NT2/D1 (cell line): ENCODE data around the gene ARHGAP10.

Experiments
- YY1 ChIP-seq: IDR thresholded peaks from 2 replicates; pipeline ENCODE4 v1.6.1; 2011; ENCODE audit not compliant: insufficient read length, insufficient read depth
- ZNF274 ChIP-seq: IDR thresholded peaks from 2 replicates; pipeline ENCODE4 v1.6.1; 2011; ENCODE audit warnings: mild to moderate bottlenecking, low read depth, low read length

DNA sequence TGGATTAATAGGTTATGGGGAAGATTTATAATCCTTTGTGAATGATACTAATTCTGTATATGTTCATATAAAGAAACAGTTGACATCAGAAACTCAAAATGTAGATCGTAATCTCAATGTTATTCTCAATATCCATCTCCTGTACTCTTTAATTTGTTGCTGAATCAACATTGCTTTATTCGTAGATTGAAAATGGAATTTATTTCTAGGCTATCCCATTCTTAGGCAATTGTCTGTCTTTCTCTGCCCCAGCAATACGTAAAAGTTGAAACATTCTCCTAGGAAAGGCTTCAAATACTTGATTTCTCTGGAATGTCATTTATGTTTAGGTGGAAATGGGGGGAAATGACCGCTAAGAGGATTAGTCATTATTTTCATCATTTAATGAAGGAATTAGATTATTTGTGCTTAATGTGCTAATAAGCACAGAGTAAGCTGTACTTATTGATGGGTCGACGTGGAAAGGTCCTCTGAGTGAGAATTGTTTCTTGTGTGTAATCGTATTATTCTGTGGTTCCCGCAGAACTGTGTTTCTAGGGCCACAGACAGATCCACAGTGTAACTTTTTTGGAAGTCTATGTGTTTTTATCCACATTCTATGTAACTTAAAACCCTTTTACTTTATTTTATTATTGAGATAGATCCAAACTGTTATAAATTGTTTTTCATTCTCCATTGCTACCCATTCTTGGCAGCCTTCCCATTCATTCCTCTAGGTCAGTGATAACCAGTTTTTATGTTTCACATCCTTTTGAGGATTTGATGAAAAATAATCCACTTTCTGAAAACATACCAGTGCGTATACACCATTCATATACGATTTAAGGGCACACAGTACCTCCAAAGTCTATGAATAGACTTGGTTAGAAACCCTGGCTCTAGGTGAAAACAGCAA, 262.9 kb downstream of the ARHGAP10 start:
- TF ChIP-seq YY1 (no peak), ZNF274 (no peak)
